MCF 10A (cell line): Measurements from ENCODE around the gene RNF212B. TPM values are rescaled to one million over a fixed set of nuclear protein-coding genes. Genes with fewer than 3 reads are reported as not detected.
"Not testable (repeated sequence)": the region's sequence is repeated elsewhere in the genome, so short reads cannot be mapped to it uniquely, and the experiment has no call there.

Experiments
- BruUV-seq: library from RNA; stranded (reverse); fragments of 400-500 nt; replicated peaks from 2 replicates; lab custom pipeline; 2021; lab: Mats Ljungman, UMichigan
- CTCF ChIA-PET: fragments of 300-600 bp; sonication (Branson Sonifier 250); formaldehyde crosslinking; extraction: SDS; loops from one replicate; lab custom pipeline; 2021; ENCODE audit warnings: antibody characterized with exemption, inconsistent platforms; lab: Yijun Ruan, JAX
- POLR2A ChIA-PET: fragments of 300-600, 350-650 bp; sonication (Branson Sonifier 250); formaldehyde crosslinking; extraction: SDS; loops from one replicate; lab custom pipeline; 2020; ENCODE audit warnings: antibody characterized with exemption, inconsistent platforms; lab: Yijun Ruan, JAX
- DNase-seq: peaks from one replicate; pipeline ENCODE4 v3.0.0-alpha.2; 2018; ENCODE audit not compliant: unreplicated experiment
- H3K27ac Mint-ChIP-seq: one replicate; pipeline ENCODE4 v1.8.0; 2022; ENCODE audit warnings: mild to moderate bottlenecking, low read depth, mixed read lengths; ENCODE audit not compliant: unreplicated experiment
- H3K27me3 Mint-ChIP-seq: one replicate; pipeline ENCODE4 v1.8.0; 2022; ENCODE audit warnings: mixed read lengths; ENCODE audit not compliant: insufficient read depth, unreplicated experiment
- H3K36me3 Mint-ChIP-seq: one replicate; pipeline ENCODE4 v1.8.0; 2022; ENCODE audit warnings: mild to moderate bottlenecking, moderate library complexity, mixed read lengths; ENCODE audit not compliant: insufficient read depth, unreplicated experiment
- H3K4me1 Mint-ChIP-seq: one replicate; pipeline ENCODE4 v1.8.0; 2022; ENCODE audit warnings: mixed read lengths; ENCODE audit not compliant: insufficient read depth, unreplicated experiment
- H3K4me3 Mint-ChIP-seq: one replicate; pipeline ENCODE4 v1.8.0; 2022; ENCODE audit warnings: mild to moderate bottlenecking, moderate library complexity, mixed read lengths; ENCODE audit not compliant: unreplicated experiment
- H3K9me3 Mint-ChIP-seq: one replicate; pipeline ENCODE4 v1.8.0; 2022; ENCODE audit warnings: mixed read lengths; ENCODE audit not compliant: unreplicated experiment
- CTCF ChIP-seq: fragments of 200-600 bp; IDR thresholded peaks from one replicate; pipeline ENCODE4 v1.8.0; 2022; ENCODE audit warnings: antibody characterized with exemption, mild to moderate bottlenecking; ENCODE audit not compliant: unreplicated experiment
- intact Hi-C: fragments of 100-400 bp; cut with micrococcal nuclease; formaldehyde crosslinking; loops from 2 replicates; pipeline ENCODE4 v1.14.1; 2022
- total RNA-seq: library from RNA; stranded (reverse); gene quantifications from 2 replicates; pipeline ENCODE4 v1.2.3, GENCODE V29; 2022

The RNF212B gene
- total RNA-seq, 1 experiment from 2014 or later, result not detected

- Mint-ChIP-seq H3K27me3 (no peaks in the 10 kb centered on the region), H3K27ac (no peak overlapping the region), H3K4me3 (no peak overlapping the region), H3K9me3 (no peaks in the 10 kb centered on the region), H3K4me1 (no peaks in the 10 kb centered on the region), H3K36me3 (no peaks in the 10 kb centered on the region)
- TF ChIP-seq CTCF, result no peak
- CTCF ChIA-PET, result no interaction called here
- POLR2A ChIA-PET, result no interaction called here
- no peak for DNase-seq
- no TSS peak for BruUV-seq
- intact Hi-C loops, result no loop called here
These were observed 14.3 kb downstream of the RNF212B start for GRCh38 chr14:23252006-23252405.

- Mint-ChIP-seq H3K4me1 (no peaks in the 10 kb centered on the region), H3K27ac (no peak overlapping the region), H3K9me3 (no peaks in the 10 kb centered on the region), H3K36me3 (no peaks in the 10 kb centered on the region), H3K4me3 (no peak overlapping the region), H3K27me3 (no peaks in the 10 kb centered on the region)
- intact Hi-C loops, result no loop called here
- no TSS peak for BruUV-seq
- no peak for TF ChIP-seq CTCF
- DNase-seq, result no peak
- ChIA-PET CTCF (no interaction called here), POLR2A (no interaction called here)
These were observed 14.9 kb downstream of the RNF212B start for GRCh38 chr14:23252420-23253333.

GRCh38 chr14:23258256-23258655 lies 20.5 kb downstream of the RNF212B start:
- intact Hi-C loops, result no loop called here
- Mint-ChIP-seq H3K4me3 (no peak overlapping the region), H3K27me3 (peaks cover 9% of the 10 kb centered on the region), H3K9me3 (no peaks in the 10 kb centered on the region), H3K36me3 (no peaks in the 10 kb centered on the region), H3K4me1 (no peaks in the 10 kb centered on the region), H3K27ac (no peak overlapping the region)
- POLR2A ChIA-PET, result interaction anchor here (1.2 kb wide), 1 partner anchor 28 kb away, joined by 3 read pairs; the partner anchor contains the start of gene HOMEZ
- no peak for DNase-seq
- CTCF ChIA-PET, result interaction anchor here (0.6 to 3.1 kb wide), 9 partner anchors 16 to 535 kb away, joined by 3 to 16 read pairs (median 5); partner anchors contain the start of genes PPP1R3E and RNF212B
- no peak for TF ChIP-seq CTCF
- BruUV-seq, result no TSS peak

DNA sequence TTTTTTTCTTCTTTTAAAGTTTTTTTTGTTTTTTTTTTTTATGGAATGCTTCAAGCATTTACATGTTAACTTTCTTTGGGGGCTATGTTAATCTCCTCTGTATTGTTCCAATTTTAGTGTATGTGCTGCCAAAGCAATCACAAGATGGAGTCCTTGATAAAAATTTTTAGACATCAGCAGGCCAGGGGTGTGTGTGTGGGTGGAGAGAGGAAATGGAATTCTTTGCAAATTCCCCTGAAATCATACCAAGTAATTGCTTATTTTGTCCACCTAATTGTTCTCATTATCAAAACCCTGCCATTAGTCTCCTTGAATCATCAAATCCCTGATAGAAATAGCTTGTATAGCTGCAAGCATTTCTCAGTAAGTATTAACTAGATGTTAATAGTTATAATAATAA lies 21.7 kb downstream of the RNF212B start:
- POLR2A ChIA-PET, result interaction anchor here (0.6 to 1.5 kb wide), 3 partner anchors 27 to 164 kb away, joined by 3 to 7 read pairs (median 4); partner anchors contain the start of genes C14orf119 and HOMEZ
- TF ChIP-seq CTCF, result no peak
- intact Hi-C loops, result no loop called here
- Mint-ChIP-seq H3K27ac (no peak overlapping the region), H3K9me3 (no peaks in the 10 kb centered on the region), H3K27me3 (peaks cover 17% of the 10 kb centered on the region), H3K4me3 (no peak overlapping the region), H3K36me3 (no peaks in the 10 kb centered on the region), H3K4me1 (no peaks in the 10 kb centered on the region)
- CTCF ChIA-PET, result interaction anchor here (0.6 to 3.1 kb wide), 7 partner anchors 8 to 138 kb away, joined by 3 to 16 read pairs (median 3); no protein-coding TSS in a partner anchor
- no TSS peak for BruUV-seq
- DNase-seq, result no peak

GRCh38 chr14:23260849-23261248 lies 23.1 kb downstream of the RNF212B start:
- CTCF ChIA-PET, result interaction anchor here (3.1 kb wide), 1 partner anchor 119 kb away, joined by 16 read pairs; no protein-coding TSS in a partner anchor
- intact Hi-C loops, result not testable (repeated sequence)
- peaks cover 17% of the 10 kb centered on the region for H3K27me3 Mint-ChIP-seq

More at GRCh38 chr14:23260849-23261248, 23.1 kb downstream of the RNF212B start:
- DNase-seq, H3K4me1 Mint-ChIP-seq, H3K36me3 Mint-ChIP-seq, H3K9me3 Mint-ChIP-seq, H3K4me3 Mint-ChIP-seq, H3K27ac Mint-ChIP-seq, BruUV-seq: not testable (repeated sequence)
- POLR2A ChIA-PET, result interaction anchor here (1.5 kb wide), 1 partner anchor 25 kb away, joined by 7 read pairs; the partner anchor contains the start of gene HOMEZ
